A673 (cell line): ENCODE measurements around the gene SNTG2. TPM values are rescaled to one million over a fixed set of nuclear protein-coding genes. Genes with fewer than 3 reads are reported as not detected.

Source experiments
- BruUV-seq: library from RNA; stranded (reverse); fragments of 400-500 nt; replicated peaks from 2 replicates; lab custom pipeline; 2021; lab: Mats Ljungman, UMichigan
- CTCF ChIA-PET: fragments of 300-600 bp; sonication (Branson Sonifier 250); formaldehyde crosslinking; loops from one replicate; lab custom pipeline; 2022; ENCODE audit warnings: antibody characterized with exemption; lab: Charles Lee
- POLR2A ChIA-PET: fragments of 300-600 bp; sonication (Branson Sonifier 250); formaldehyde crosslinking; loops from one replicate; lab custom pipeline; 2022; ENCODE audit warnings: antibody characterized with exemption; ENCODE audit not compliant: low non-redundant PET; lab: Charles Lee
- DNase-seq: peaks from one replicate; pipeline ENCODE4 v3.0.0-alpha.2; 2015; ENCODE audit warnings: low spot score
- H3K27ac ChIP-seq: fragments of 200-600 bp; sonication (generic); 2 replicates; pipeline ENCODE4 v1.5.1; 2016; ENCODE audit warnings: mixed run types, low read depth, mild to moderate bottlenecking, mixed read lengths, antibody characterized with exemption, low read length; ENCODE audit not compliant: poor library complexity, severe bottlenecking
- H3K27me3 ChIP-seq: fragments of 200-600 bp; sonication (generic); replicated peaks from 2 replicates; pipeline ENCODE4 v1.6.1; 2017; ENCODE audit warnings: mixed run types, low read depth, mild to moderate bottlenecking, mixed read lengths, antibody characterized with exemption, low read length; ENCODE audit not compliant: insufficient read depth, poor library complexity
- H3K36me3 ChIP-seq: fragments of 200-600 bp; sonication (generic); 2 replicates; pipeline ENCODE4 v1.6.1; 2016; ENCODE audit warnings: mixed run types, mild to moderate bottlenecking, mixed read lengths, antibody characterized with exemption, low read length; ENCODE audit not compliant: insufficient read depth, poor library complexity, severe bottlenecking
- H3K4me1 ChIP-seq: fragments of 200-600 bp; sonication (generic); 2 replicates; pipeline ENCODE4 v1.6.1; 2017; ENCODE audit warnings: mixed run types, mild to moderate bottlenecking, mixed read lengths, antibody characterized with exemption, low read length; ENCODE audit not compliant: insufficient read depth, poor library complexity, severe bottlenecking
- H3K4me3 ChIP-seq: fragments of 200-600 bp; sonication (generic); 2 replicates; pipeline ENCODE4 v1.5.1; 2016; ENCODE audit warnings: low read depth, mixed run types, mild to moderate bottlenecking, mixed read lengths, low read length; ENCODE audit not compliant: poor library complexity, severe bottlenecking
- H3K9me3 ChIP-seq: fragments of 200-600 bp; sonication (generic); 2 replicates; pipeline ENCODE4 v1.6.1; 2016; ENCODE audit warnings: mixed run types, low read depth, mild to moderate bottlenecking, mixed read lengths, antibody characterized with exemption, low read length; ENCODE audit not compliant: poor library complexity, severe bottlenecking
- EZH2 ChIP-seq: fragments of 200-600 bp; sonication (generic); IDR thresholded peaks from 2 replicates; pipeline ENCODE4 v1.6.1; 2017; ENCODE audit warnings: borderline replicate concordance, low read depth, mild to moderate bottlenecking, mixed read lengths, antibody characterized with exemption, low read length; ENCODE audit not compliant: poor library complexity, severe bottlenecking
- intact Hi-C: fragments of 100-400 bp; cut with micrococcal nuclease; formaldehyde crosslinking; loops from one replicate; pipeline ENCODE4 v1.10.0; 2022; ENCODE audit not compliant: unreplicated experiment
- total RNA-seq: library from RNA; stranded (reverse); gene quantifications from 2 replicates; pipeline ENCODE4 v1.2.3, GENCODE V29; 2021
- TF ChIP-seq, protein P1 (sequence below): fragments of 300-800, 200-600 bp; sonication (generic); conservative IDR thresholded peaks from 2 replicates; pipeline ENCODE4 v1.5.1; 2017; ENCODE audit warnings: low read depth, mild to moderate bottlenecking, antibody characterized with exemption, low read length, moderate library complexity, mixed read lengths

The SNTG2 gene
- total RNA-seq, 1 experiment from 2014 or later: 3.7 TPM

DNA sequence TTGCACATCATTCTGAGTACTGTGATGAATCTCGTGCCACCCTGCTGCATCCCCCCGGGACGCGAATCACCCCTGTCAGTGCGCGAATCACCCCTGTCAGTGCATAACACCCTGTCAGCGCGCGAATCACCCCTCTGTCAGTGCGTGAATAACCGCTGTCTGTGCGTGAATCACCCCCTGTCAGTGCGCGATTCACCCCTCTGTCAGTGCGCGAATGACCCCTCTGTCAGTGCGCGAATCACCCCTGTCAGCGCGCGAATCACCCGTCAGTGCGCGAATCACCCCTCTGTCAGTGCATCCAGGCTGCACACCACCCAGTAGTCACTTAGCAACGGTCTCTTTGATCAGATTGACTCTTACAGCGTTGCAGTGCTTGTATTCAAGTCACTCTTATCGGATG lies 328.2 kb downstream of the SNTG2 start:
- Histone ChIP-seq H3K27me3 (no peaks in the 10 kb centered on the region), H3K4me1 (peaks cover 10% of the 10 kb centered on the region), H3K36me3 (no peaks in the 10 kb centered on the region), H3K4me3 (no peak overlapping the region), H3K27ac (no peak overlapping the region), H3K9me3 (no peaks in the 10 kb centered on the region)
- TF ChIP-seq EZH2: no peak
- TF ChIP-seq, protein P1, sequence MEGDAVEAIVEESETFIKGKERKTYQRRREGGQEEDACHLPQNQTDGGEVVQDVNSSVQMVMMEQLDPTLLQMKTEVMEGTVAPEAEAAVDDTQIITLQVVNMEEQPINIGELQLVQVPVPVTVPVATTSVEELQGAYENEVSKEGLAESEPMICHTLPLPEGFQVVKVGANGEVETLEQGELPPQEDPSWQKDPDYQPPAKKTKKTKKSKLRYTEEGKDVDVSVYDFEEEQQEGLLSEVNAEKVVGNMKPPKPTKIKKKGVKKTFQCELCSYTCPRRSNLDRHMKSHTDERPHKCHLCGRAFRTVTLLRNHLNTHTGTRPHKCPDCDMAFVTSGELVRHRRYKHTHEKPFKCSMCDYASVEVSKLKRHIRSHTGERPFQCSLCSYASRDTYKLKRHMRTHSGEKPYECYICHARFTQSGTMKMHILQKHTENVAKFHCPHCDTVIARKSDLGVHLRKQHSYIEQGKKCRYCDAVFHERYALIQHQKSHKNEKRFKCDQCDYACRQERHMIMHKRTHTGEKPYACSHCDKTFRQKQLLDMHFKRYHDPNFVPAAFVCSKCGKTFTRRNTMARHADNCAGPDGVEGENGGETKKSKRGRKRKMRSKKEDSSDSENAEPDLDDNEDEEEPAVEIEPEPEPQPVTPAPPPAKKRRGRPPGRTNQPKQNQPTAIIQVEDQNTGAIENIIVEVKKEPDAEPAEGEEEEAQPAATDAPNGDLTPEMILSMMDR: no peak
- BruUV-seq: no TSS peak
- intact Hi-C loops: no loop called here
- DNase-seq: no peak
- CTCF ChIA-PET: no interaction called here
- POLR2A ChIA-PET: no interaction called here

DNA sequence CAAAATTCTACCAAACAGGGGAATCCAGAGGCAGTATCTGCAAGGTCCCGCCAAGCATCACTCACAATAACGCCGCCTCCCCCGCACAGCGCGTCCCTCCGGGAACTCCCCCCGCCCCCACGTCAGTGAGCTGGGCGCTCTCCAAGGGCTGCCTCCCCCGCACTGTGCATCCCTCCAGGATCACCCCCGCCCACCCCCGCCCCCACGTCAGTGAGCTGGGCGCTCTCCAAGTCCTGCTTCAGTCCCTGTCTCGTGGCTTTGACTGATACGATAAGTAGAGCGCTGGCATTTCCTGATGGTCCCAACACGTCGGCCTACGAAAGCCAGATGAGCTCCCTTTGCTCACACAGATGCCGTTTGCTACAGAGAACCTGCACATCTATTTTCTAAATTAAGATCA lies 331.9 kb downstream of the SNTG2 start:
- no peak for TF ChIP-seq EZH2
- TF ChIP-seq, protein P1: no peak
- ChIA-PET CTCF (no interaction called here), POLR2A (no interaction called here)
- H3K36me3 ChIP-seq: no peaks in the 10 kb centered on the region
- DNase-seq: peak; percentile 48
- H3K4me1 ChIP-seq: peaks cover 10% of the 10 kb centered on the region
- no peak overlapping the region for H3K27ac ChIP-seq
- H3K9me3 ChIP-seq: no peaks in the 10 kb centered on the region
- intact Hi-C loops: no loop called here
- no peaks in the 10 kb centered on the region for H3K27me3 ChIP-seq
- BruUV-seq: no TSS peak
- H3K4me3 ChIP-seq: no peak overlapping the region

DNA sequence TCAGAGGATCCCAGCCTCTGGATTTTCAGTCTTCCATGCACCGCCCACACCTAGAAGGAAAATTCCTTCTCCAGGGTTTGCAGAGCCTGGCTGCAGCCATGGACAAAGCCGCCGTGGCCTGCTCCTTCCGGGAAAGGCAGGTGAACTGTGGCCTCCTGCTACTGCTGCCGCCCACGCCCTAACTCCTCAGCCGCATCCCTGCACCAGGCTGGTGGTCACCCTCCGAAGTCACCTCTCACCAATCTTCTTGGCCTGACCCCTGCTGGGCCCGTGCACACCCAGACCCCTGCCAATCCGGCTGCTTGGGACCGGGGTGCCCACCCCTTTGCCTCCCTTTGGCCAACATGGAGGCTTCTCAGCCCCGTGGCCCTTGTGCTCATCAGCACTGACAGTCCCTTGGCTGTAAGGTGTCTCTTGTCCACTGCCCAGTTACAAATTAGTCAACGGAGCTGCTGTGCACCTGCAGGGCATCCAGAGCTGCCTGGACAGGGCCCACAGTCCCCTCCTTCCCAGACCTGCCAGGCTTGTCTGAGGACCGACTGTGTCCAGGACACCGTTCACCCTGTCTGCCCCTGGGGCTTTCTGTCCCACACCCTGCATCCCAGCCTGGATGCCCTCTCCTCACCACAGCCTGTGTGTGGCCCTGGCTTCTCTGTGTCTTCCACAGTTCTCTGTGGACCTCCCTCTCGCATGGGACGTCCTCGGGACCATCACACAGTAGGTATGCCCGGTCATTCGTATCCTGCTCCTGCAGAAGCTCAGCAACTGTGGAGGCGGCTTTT lies 332.6 kb downstream of the SNTG2 start:
- H3K4me3 ChIP-seq: no peak overlapping the region
- H3K27me3 ChIP-seq: no peaks in the 10 kb centered on the region
- H3K27ac ChIP-seq: no peak overlapping the region
- POLR2A ChIA-PET: no interaction called here
- no TSS peak for BruUV-seq
- H3K4me1 ChIP-seq: peaks cover 10% of the 10 kb centered on the region
- TF ChIP-seq, protein P1: no peak
- TF ChIP-seq EZH2: no peak
- no peaks in the 10 kb centered on the region for H3K9me3 ChIP-seq
- intact Hi-C loops: no loop called here
- DNase-seq: no peak
- CTCF ChIA-PET: no interaction called here
- no peaks in the 10 kb centered on the region for H3K36me3 ChIP-seq
